ENCODE measurements around the gene NELFB. TPM values are rescaled to one million over a fixed set of nuclear protein-coding genes. Genes with fewer than 3 reads are reported as not detected.

The NELFB gene
- total RNA-seq, 1 experiment from 2014 or later, result 72.6 TPM

GRCh38 chr9:137243626-137244485, 11.3 kb upstream of the NELFB start:
- Histone ChIP-seq H3K27me3 (replicated peaks; ENCODE audit: insufficient read depth, low read depth, low read length, poor library complexity) (no peaks in the 10 kb centered on the region), H3K4me1 (ENCODE audit: insufficient read depth, low read length, poor library complexity, severe bottlenecking) (peaks cover 30% of the 10 kb centered on the region), H3K4me3 (ENCODE audit: low read depth, low read length, poor library complexity, severe bottlenecking) (peak overlapping the region; percentile 97), H3K9me3 (ENCODE audit: low read depth, low read length, poor library complexity, severe bottlenecking) (no peaks in the 10 kb centered on the region), H3K36me3 (ENCODE audit: insufficient read depth, low read length, poor library complexity, severe bottlenecking) (peaks cover 24% of the 10 kb centered on the region), H3K27ac (ENCODE audit: low read depth, low read length, poor library complexity, severe bottlenecking) (peak overlapping the region; percentile 35)
- no TSS peak for BruUV-seq (replicated peaks)
- POLR2A ChIA-PET (ENCODE audit: low non-redundant PET), result no interaction called here
- CTCF ChIA-PET, result no interaction called here
- no peak for TF ChIP-seq CTCF (conservative IDR thresholded peaks at IDR 0.05; ENCODE audit: low read depth, low read length)
- no peak for TF ChIP-seq EZH2 (IDR thresholded peaks at IDR 0.05; ENCODE audit: borderline replicate concordance, low read depth, low read length, poor library complexity, severe bottlenecking)
- intact Hi-C loops (cut with micrococcal nuclease; ENCODE audit: unreplicated experiment), result no loop called here
- no peak for DNase-seq (ENCODE audit: low spot score)

- H3K4me1 ChIP-seq (ENCODE audit: insufficient read depth, low read length, poor library complexity, severe bottlenecking), result peaks cover 26% of the 10 kb centered on the region
- intact Hi-C loops (cut with micrococcal nuclease; ENCODE audit: unreplicated experiment), result no loop called here
- CTCF ChIA-PET, result no interaction called here
- TF ChIP-seq EZH2 (IDR thresholded peaks at IDR 0.05; ENCODE audit: borderline replicate concordance, low read depth, low read length, poor library complexity, severe bottlenecking), result no peak
- H3K27me3 ChIP-seq (replicated peaks; ENCODE audit: insufficient read depth, low read depth, low read length, poor library complexity), result no peaks in the 10 kb centered on the region
- no peaks in the 10 kb centered on the region for H3K9me3 ChIP-seq (ENCODE audit: low read depth, low read length, poor library complexity, severe bottlenecking)
- H3K27ac ChIP-seq (ENCODE audit: low read depth, low read length, poor library complexity, severe bottlenecking), result peak overlapping the region; percentile 35
- BruUV-seq (replicated peaks), result no TSS peak
- peaks cover 24% of the 10 kb centered on the region for H3K36me3 ChIP-seq (ENCODE audit: insufficient read depth, low read length, poor library complexity, severe bottlenecking)
- H3K4me3 ChIP-seq (ENCODE audit: low read depth, low read length, poor library complexity, severe bottlenecking), result no peak overlapping the region
- no peak for DNase-seq (ENCODE audit: low spot score)
- POLR2A ChIA-PET (ENCODE audit: low non-redundant PET), result interaction anchor here (0.7 kb wide), 1 partner anchor 8 kb away, joined by 7 read pairs; no protein-coding TSS in a partner anchor
Observed at GRCh38 chr9:137244486-137245449, 10.4 kb upstream of the NELFB start.

- intact Hi-C loops (cut with micrococcal nuclease; ENCODE audit: unreplicated experiment), result no loop called here
- TF ChIP-seq EZH2 (IDR thresholded peaks at IDR 0.05; ENCODE audit: borderline replicate concordance, low read depth, low read length, poor library complexity, severe bottlenecking) (no peak), CTCF (conservative IDR thresholded peaks at IDR 0.05; ENCODE audit: low read depth, low read length) (no peak)
- Histone ChIP-seq H3K4me1 (ENCODE audit: insufficient read depth, low read length, poor library complexity, severe bottlenecking) (peaks cover 26% of the 10 kb centered on the region), H3K9me3 (ENCODE audit: low read depth, low read length, poor library complexity, severe bottlenecking) (no peaks in the 10 kb centered on the region), H3K27ac (ENCODE audit: low read depth, low read length, poor library complexity, severe bottlenecking) (no peak overlapping the region), H3K36me3 (ENCODE audit: insufficient read depth, low read length, poor library complexity, severe bottlenecking) (peaks cover 24% of the 10 kb centered on the region), H3K27me3 (replicated peaks; ENCODE audit: insufficient read depth, low read depth, low read length, poor library complexity) (no peaks in the 10 kb centered on the region), H3K4me3 (ENCODE audit: low read depth, low read length, poor library complexity, severe bottlenecking) (no peak overlapping the region)
- ChIA-PET POLR2A (ENCODE audit: low non-redundant PET) (interaction anchor here (0.7 kb wide), 1 partner anchor 9 kb away, joined by 7 read pairs; no protein-coding TSS in a partner anchor), CTCF (no interaction called here)
- DNase-seq (ENCODE audit: low spot score), result no peak
- BruUV-seq (replicated peaks), result no TSS peak
Observed at GRCh38 chr9:137245450-137246421, 9.4 kb upstream of the NELFB start.
